PC-3 (cell line): ENCODE measurements around the gene SLC27A3. TPM values are rescaled to one million over a fixed set of nuclear protein-coding genes. Genes with fewer than 3 reads are reported as not detected.
"Not testable (repeated sequence)": the region's sequence is repeated elsewhere in the genome, so short reads cannot be mapped to it uniquely, and the experiment has no call there.

Experiments
- ATAC-seq: fragments of 200-7000 bp; cut with Tn5 transposase; 2 replicates; pipeline ENCODE4 v1.9.1; 2020; ENCODE audit warnings: mild to moderate bottlenecking, moderate library complexity
- BruUV-seq: library from RNA; stranded (reverse); fragments of 400-500 nt; replicated peaks from 2 replicates; lab custom pipeline; 2021; lab: Mats Ljungman, UMichigan
- CTCF ChIA-PET: fragments of 300-600 bp; sonication (Branson Sonifier 250); formaldehyde crosslinking; loops from one replicate; lab custom pipeline; 2022; ENCODE audit warnings: antibody characterized with exemption; lab: Charles Lee
- POLR2A ChIA-PET: fragments of 300-600 bp; sonication (Branson Sonifier 250); formaldehyde crosslinking; loops from one replicate; lab custom pipeline; 2022; ENCODE audit warnings: antibody characterized with exemption; ENCODE audit not compliant: unreplicated experiment; lab: Charles Lee
- DNase-seq: peaks from one replicate; pipeline ENCODE4 v3.0.0-alpha.2; 2015
- H2AFZ ChIP-seq: fragments of 300-600 bp; sonication (generic); 2 replicates; pipeline ENCODE4 v1.6.0; 2016; ENCODE audit warnings: antibody characterized with exemption, low read length
- H3F3A ChIP-seq: fragments of 300-600 bp; sonication (generic); one replicate; pipeline ENCODE4 v1.6.0; 2017; ENCODE audit warnings: antibody characterized with exemption, low read length, control low read depth, mild to moderate bottlenecking; ENCODE audit not compliant: unreplicated experiment
- H3K27ac ChIP-seq: fragments of 300-600 bp; sonication (generic); 2 replicates; pipeline ENCODE4 v1.5.1; 2016; ENCODE audit warnings: mild to moderate bottlenecking, low read length
- H3K27me3 ChIP-seq: fragments of 300-600 bp; sonication (generic); 2 replicates; pipeline ENCODE4 v1.6.1; 2016; ENCODE audit warnings: low read length, mixed read lengths
- H3K36me3 ChIP-seq: fragments of 300-600 bp; sonication (generic); 2 replicates; pipeline ENCODE4 v1.6.1; 2016; ENCODE audit warnings: low read depth, mixed run types, low read length, mixed read lengths
- H3K4me1 ChIP-seq: fragments of 300-600 bp; sonication (generic); 2 replicates; pipeline ENCODE4 v1.5.1; 2016; ENCODE audit warnings: low read length; ENCODE audit not compliant: insufficient read depth
- H3K4me2 ChIP-seq: fragments of 300-600 bp; sonication (generic); 2 replicates; pipeline ENCODE4 v1.6.0; 2016; ENCODE audit warnings: low read length
- H3K4me3 ChIP-seq: fragments of 300-600 bp; sonication (generic); 2 replicates; pipeline ENCODE4 v1.5.1; 2016; ENCODE audit warnings: mild to moderate bottlenecking, low read length, mixed read lengths
- H3K79me2 ChIP-seq: fragments of 300-600 bp; sonication (generic); 2 replicates; pipeline ENCODE4 v1.6.1; 2017; ENCODE audit warnings: low read length, mixed read lengths
- H3K9ac ChIP-seq: fragments of 300-600 bp; sonication (generic); 2 replicates; pipeline ENCODE4 v1.6.0; 2016; ENCODE audit warnings: mild to moderate bottlenecking, low read length
- H3K9me2 ChIP-seq: fragments of 300-600 bp; sonication (generic); replicated peaks from 2 replicates; pipeline ENCODE4 v1.6.1; 2016; ENCODE audit warnings: mixed run types, low read length, mixed read lengths
- H3K9me3 ChIP-seq: fragments of 300-600 bp; sonication (generic); 2 replicates; pipeline ENCODE4 v1.6.1; 2016; ENCODE audit warnings: low read length, mixed read lengths
- H4K20me1 ChIP-seq: fragments of 300-600 bp; sonication (generic); 2 replicates; pipeline ENCODE4 v1.6.1; 2016; ENCODE audit warnings: low read length, mixed read lengths
- EZH2 ChIP-seq: fragments of 300-600 bp; sonication (generic); IDR thresholded peaks from one replicate; pipeline ENCODE4 v1.6.1; 2017; ENCODE audit warnings: antibody characterized with exemption, mild to moderate bottlenecking, low read length; ENCODE audit not compliant: unreplicated experiment
- EZH2phosphoT487 ChIP-seq: fragments of 300-600 bp; sonication (generic); IDR thresholded peaks from 2 replicates; pipeline ENCODE4 v1.6.1; 2018; ENCODE audit warnings: mild to moderate bottlenecking, antibody characterized with exemption, low read length, borderline replicate concordance
- intact Hi-C: fragments of 100-400 bp; cut with micrococcal nuclease; formaldehyde crosslinking; loops from 2 replicates; pipeline ENCODE4 v1.9.0; 2023
- total RNA-seq: library from RNA; depleted of rRNA; stranded (reverse); fragments of >200 nt; gene quantifications from 2 replicates; pipeline ENCODE4 v1.2.3, GENCODE V29; 2014
- TF ChIP-seq, protein P1 (sequence below): fragments of 300-600 bp; sonication (generic); conservative IDR thresholded peaks from 2 replicates; pipeline ENCODE4 v1.5.1; 2017; ENCODE audit warnings: antibody characterized with exemption, low read depth, mild to moderate bottlenecking, low read length

The SLC27A3 gene
- total RNA-seq, 1 experiment from 2014 or later = 6.3 TPM

DNA sequence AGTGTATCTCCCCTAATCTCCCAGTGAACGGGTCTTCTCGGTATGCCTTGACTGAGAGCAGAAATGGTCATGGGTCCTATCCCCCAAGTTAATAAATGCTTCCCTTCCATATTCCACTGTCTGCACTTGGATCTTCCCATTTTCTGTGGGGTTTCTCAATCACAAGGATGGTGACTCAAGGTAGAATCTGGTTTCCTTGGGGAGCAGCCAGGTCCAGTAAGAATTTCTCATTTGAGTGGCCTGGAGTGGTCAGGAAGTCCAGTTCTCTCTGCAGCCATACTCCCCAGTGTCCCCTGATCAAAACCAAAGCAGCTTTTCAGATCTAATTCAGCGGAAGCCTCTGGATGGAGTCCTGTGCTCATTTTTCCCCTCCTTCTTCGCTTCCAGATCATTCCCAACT, 14.8 kb upstream of the SLC27A3 start:
- H2AFZ ChIP-seq = no peak overlapping the region
- no peak overlapping the region for H3K4me2 ChIP-seq
- H3K9me2 ChIP-seq = no peaks in the 10 kb centered on the region
- peaks cover 60% of the 10 kb centered on the region for H3K36me3 ChIP-seq
- no TSS peak for BruUV-seq
- H3F3A ChIP-seq = no peaks in the 10 kb centered on the region
- DNase-seq (no peak), ATAC-seq (no peak)
- no peaks in the 10 kb centered on the region for H3K4me1 ChIP-seq
- no peak overlapping the region for H3K9ac ChIP-seq
- intact Hi-C loops = no loop called here
- H3K79me2 ChIP-seq = no peaks in the 10 kb centered on the region
- no peak overlapping the region for H3K4me3 ChIP-seq
- ChIA-PET POLR2A (no interaction called here), CTCF (no interaction called here)
- H3K27ac ChIP-seq = no peak overlapping the region
- no peaks in the 10 kb centered on the region for H3K27me3 ChIP-seq
- no peaks in the 10 kb centered on the region for H4K20me1 ChIP-seq
- no peak for TF ChIP-seq EZH2
- TF ChIP-seq, protein P1, sequence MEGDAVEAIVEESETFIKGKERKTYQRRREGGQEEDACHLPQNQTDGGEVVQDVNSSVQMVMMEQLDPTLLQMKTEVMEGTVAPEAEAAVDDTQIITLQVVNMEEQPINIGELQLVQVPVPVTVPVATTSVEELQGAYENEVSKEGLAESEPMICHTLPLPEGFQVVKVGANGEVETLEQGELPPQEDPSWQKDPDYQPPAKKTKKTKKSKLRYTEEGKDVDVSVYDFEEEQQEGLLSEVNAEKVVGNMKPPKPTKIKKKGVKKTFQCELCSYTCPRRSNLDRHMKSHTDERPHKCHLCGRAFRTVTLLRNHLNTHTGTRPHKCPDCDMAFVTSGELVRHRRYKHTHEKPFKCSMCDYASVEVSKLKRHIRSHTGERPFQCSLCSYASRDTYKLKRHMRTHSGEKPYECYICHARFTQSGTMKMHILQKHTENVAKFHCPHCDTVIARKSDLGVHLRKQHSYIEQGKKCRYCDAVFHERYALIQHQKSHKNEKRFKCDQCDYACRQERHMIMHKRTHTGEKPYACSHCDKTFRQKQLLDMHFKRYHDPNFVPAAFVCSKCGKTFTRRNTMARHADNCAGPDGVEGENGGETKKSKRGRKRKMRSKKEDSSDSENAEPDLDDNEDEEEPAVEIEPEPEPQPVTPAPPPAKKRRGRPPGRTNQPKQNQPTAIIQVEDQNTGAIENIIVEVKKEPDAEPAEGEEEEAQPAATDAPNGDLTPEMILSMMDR = no peak
- TF ChIP-seq EZH2phosphoT487 = no peak
- no peaks in the 10 kb centered on the region for H3K9me3 ChIP-seq

DNA sequence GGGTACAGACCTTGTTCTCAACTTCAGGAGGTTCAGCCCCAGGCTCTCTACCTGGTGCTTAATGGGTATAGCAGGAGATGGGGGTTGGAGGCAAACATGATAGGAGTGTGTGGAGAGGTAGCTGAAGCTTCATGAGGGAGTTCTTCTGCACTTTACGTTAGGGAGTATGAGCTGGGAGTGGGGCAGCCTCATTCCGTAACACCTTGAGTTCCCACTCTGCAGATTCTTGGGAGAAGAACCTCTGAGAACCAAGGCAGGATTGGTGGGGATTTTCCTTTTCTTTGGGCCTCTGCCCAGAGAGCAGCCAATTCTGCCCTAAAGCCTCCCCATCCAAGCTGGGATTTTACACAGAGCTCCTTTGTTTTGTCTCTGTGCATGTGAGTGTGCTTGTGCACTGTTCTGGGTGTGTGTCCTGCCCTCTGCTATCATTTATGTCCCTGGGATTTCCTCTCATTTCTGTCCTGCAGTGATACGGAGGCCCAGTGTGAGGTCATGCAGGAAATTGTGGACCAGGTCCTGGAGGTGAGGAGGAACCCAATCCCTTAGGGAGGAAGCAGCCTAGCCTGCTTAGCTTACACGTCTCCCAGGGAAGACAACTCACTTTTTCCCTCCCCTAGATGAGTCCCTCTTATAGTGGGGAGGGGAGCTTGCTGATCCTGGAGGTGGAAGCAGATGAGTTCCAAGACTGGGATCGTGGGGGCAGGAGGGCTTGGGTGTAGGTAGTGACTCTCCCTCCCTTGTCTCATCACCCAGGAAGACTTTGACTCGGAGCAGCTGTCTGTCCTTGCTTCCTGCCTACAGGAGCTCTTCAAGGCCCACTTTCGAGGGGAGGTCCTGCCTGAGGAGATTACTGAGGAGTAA, 11.6 kb upstream of the SLC27A3 start:
- H4K20me1 ChIP-seq = no peaks in the 10 kb centered on the region
- peaks cover 62% of the 10 kb centered on the region for H3K36me3 ChIP-seq
- no peak overlapping the region for H3K9ac ChIP-seq
- ChIA-PET CTCF (no interaction called here), POLR2A (no interaction called here)
- H3K4me3 ChIP-seq = no peak overlapping the region
- H3K4me1 ChIP-seq = no peaks in the 10 kb centered on the region
- TF ChIP-seq, protein P1 = no peak
- TF ChIP-seq EZH2 (no peak), EZH2phosphoT487 (no peak)
- no peaks in the 10 kb centered on the region for H3K9me2 ChIP-seq
- DNase-seq (no peak), ATAC-seq (no peak; the same call in 1 of the 2 replicates)
- no peaks in the 10 kb centered on the region for H3K79me2 ChIP-seq
- no peaks in the 10 kb centered on the region for H3K9me3 ChIP-seq
- H2AFZ ChIP-seq = no peak overlapping the region
- H3K4me2 ChIP-seq = no peak overlapping the region
- no peak overlapping the region for H3K27ac ChIP-seq
- no peaks in the 10 kb centered on the region for H3K27me3 ChIP-seq
- intact Hi-C loops = no loop called here
- no TSS peak for BruUV-seq
- no peaks in the 10 kb centered on the region for H3F3A ChIP-seq

DNA sequence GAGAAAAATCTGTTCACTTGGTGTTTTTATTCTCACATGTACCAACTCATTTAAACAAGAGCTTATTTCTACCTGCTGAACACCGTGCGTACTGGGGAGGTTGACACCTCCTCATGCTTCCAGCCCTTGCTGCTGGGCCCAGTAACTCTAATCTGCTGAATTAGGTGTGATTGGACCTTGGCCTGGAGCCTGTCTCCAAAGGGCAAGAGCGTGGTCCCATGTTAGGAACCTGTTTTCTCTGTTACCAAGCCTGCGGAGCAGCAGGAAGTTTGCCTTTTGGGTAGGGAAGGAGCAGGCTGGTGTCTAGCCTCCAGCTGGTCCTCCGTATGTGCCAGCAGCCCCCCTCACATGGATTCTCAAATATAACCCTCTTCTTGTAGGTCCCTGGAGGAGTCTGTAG, 10.9 kb upstream of the SLC27A3 start:
- BruUV-seq = no TSS peak
- no peak overlapping the region for H3K27ac ChIP-seq
- H3K9me3 ChIP-seq = no peaks in the 10 kb centered on the region
- H3K4me1 ChIP-seq = no peaks in the 10 kb centered on the region
- no peaks in the 10 kb centered on the region for H3K79me2 ChIP-seq
- ChIA-PET CTCF (no interaction called here), POLR2A (no interaction called here)
- no peak overlapping the region for H3K9ac ChIP-seq
- H3K4me2 ChIP-seq = no peak overlapping the region
- H4K20me1 ChIP-seq = no peaks in the 10 kb centered on the region
- H3F3A ChIP-seq = no peaks in the 10 kb centered on the region
- H3K36me3 ChIP-seq = peaks cover 63% of the 10 kb centered on the region; the same call in 1 of the 2 replicates
- ATAC-seq (no peak), DNase-seq (no peak)
- TF ChIP-seq EZH2 (no peak), EZH2phosphoT487 (no peak)
- TF ChIP-seq, protein P1 = no peak
- H2AFZ ChIP-seq = no peak overlapping the region
- H3K27me3 ChIP-seq = no peaks in the 10 kb centered on the region
- no peaks in the 10 kb centered on the region for H3K9me2 ChIP-seq
- no peak overlapping the region for H3K4me3 ChIP-seq
- intact Hi-C loops = no loop called here

DNA sequence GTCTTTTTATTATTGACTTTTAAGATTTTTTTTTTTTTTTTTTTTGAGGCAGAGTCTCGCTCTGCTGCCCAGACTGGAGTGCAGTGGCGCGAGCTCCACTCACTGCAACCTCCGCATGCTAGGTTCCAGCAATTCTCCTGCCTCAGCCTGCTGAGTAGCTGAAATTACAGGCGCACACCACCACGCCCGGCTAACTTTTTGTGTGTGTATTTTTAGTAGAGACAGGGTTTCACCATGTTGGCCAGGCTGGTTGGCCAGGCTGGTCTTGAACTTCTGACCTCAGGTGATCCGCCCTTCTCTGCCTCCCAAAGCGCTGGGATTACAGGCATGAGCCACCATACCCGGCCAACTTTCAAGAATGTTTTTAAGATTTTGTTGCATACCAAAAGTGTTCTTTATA, 8.5 kb upstream of the SLC27A3 start:
- H3F3A ChIP-seq, H3K4me2 ChIP-seq, H2AFZ ChIP-seq, H3K9me3 ChIP-seq, BruUV-seq, H3K27ac ChIP-seq, ATAC-seq, H3K79me2 ChIP-seq, H3K27me3 ChIP-seq, DNase-seq, POLR2A ChIA-PET, intact Hi-C loops, H3K9ac ChIP-seq, H4K20me1 ChIP-seq, H3K4me3 ChIP-seq, H3K9me2 ChIP-seq, H3K4me1 ChIP-seq: not testable (repeated sequence)
- peaks cover 55% of the 10 kb centered on the region; the same call in 1 of the 2 replicates for H3K36me3 ChIP-seq
- CTCF ChIA-PET = interaction anchor here (0.8 kb wide), 1 partner anchor 94 kb away, joined by 4 read pairs; no protein-coding TSS in a partner anchor
